ENCODE measurements around the gene PAIP2B.

DNA sequence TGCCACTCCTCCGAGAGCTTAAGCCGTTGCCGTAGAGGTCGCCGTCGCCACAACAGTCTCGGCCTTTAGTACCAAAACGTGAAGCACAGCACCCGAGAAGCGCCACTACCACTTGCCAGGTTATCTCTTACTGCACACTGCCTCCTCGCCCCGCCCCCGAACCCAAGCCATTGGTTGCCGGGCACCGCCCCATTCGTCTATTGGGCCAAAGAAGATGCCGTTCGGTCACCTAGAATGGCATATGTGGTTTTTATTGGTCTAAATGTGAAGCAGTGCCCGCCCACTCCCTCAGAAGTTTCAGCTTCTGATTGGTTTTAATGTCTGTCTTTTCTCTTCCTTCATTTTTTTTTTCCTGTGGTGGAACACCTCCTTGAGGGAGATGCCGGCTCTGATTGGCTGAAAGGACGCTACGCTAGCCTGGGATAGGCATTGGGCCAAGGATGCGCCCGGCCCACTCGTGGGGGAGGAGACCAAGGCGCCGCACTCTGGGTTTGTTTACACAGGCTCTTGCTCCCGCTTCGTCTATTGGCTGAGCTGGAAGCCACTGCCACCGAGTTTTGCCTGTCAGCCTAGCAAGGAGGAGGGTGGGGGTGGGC lies at the start of gene PAIP2B:
- TF ChIP-seq, protein P1, sequence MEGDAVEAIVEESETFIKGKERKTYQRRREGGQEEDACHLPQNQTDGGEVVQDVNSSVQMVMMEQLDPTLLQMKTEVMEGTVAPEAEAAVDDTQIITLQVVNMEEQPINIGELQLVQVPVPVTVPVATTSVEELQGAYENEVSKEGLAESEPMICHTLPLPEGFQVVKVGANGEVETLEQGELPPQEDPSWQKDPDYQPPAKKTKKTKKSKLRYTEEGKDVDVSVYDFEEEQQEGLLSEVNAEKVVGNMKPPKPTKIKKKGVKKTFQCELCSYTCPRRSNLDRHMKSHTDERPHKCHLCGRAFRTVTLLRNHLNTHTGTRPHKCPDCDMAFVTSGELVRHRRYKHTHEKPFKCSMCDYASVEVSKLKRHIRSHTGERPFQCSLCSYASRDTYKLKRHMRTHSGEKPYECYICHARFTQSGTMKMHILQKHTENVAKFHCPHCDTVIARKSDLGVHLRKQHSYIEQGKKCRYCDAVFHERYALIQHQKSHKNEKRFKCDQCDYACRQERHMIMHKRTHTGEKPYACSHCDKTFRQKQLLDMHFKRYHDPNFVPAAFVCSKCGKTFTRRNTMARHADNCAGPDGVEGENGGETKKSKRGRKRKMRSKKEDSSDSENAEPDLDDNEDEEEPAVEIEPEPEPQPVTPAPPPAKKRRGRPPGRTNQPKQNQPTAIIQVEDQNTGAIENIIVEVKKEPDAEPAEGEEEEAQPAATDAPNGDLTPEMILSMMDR (conservative IDR thresholded peaks at IDR 0.05; ENCODE audit: low read depth, low read length), result no peak
- no peak for TF ChIP-seq EZH2 (IDR thresholded peaks at IDR 0.05; ENCODE audit: low read length, unreplicated experiment)
- TF ChIP-seq EZH2phosphoT487 (IDR thresholded peaks at IDR 0.05; ENCODE audit: borderline replicate concordance, low read length), result no peak

Measured in PC-3 (cell line).